Tibial artery (tissue), 4 donors: Measurements from ENCODE around the gene MRFAP1.

Source experiments
- DNase-seq, 2 donors: peaks; one replicate each; pipeline ENCODE4 v3.0.0-alpha.2; 2019
- H3K27ac ChIP-seq, 2 donors: fragments of 200-600 bp; sonication (generic) in 1 of 2; 1 replicate in 1 of 2; 2 replicates in 1 of 2; pipeline ENCODE4 v1.5.1; 2018 to 2019; ENCODE audit warnings: mild to moderate bottlenecking in 1 of 2
- H3K27me3 ChIP-seq, 2 donors: fragments of 200-600 bp; sonication (generic) in 1 of 2; one replicate each; pipeline versions ENCODE4 v1.5.1 to v1.6.0; 2016 to 2019
- H3K36me3 ChIP-seq, 3 donors: fragments of 200-600 bp; sonication (generic) in 2 of 3; one replicate each; pipeline ENCODE4 v1.5.1; 2016 to 2019; ENCODE audit warnings: mild to moderate bottlenecking in 2 of 3
- H3K4me1 ChIP-seq, 4 donors: fragments of 200-600 bp; sonication (generic) in 2 of 4; 1 replicate in 3 of 4; 2 replicates in 1 of 4; pipeline ENCODE4 v1.5.1; 2016 to 2019
- H3K4me3 ChIP-seq, 2 donors: fragments of 200-600 bp; sonication (generic) in 1 of 2; 1 replicate in 1 of 2; 2 replicates in 1 of 2; pipeline ENCODE4 v1.5.1; 2018 to 2019; ENCODE audit warnings: mild to moderate bottlenecking in 2 of 2
- H3K9me3 ChIP-seq, 3 donors: fragments of 200-600 bp; sonication (generic) in 1 of 3; one replicate each; pipeline ENCODE4 v1.5.1; 2016 to 2019
- intact Hi-C: fragments of 100-400 bp; cut with DNase I; formaldehyde crosslinking; loops from one replicate; pipeline ENCODE4 v1.15.0; 2023; ENCODE audit warnings: low total_unique reads
- TF ChIP-seq, protein P1 (sequence below), 2 experiments: fragments of 200-600 bp in 1 of 2; fragments of 450-650 bp in 1 of 2; IDR thresholded peaks; one replicate each; pipeline ENCODE4 v1.5.1; 2017 to 2019; ENCODE audit warnings: antibody characterized with exemption in 2 of 2, mild to moderate bottlenecking in 1 of 2, moderate library complexity in 1 of 2

The MRFAP1 gene

DNA sequence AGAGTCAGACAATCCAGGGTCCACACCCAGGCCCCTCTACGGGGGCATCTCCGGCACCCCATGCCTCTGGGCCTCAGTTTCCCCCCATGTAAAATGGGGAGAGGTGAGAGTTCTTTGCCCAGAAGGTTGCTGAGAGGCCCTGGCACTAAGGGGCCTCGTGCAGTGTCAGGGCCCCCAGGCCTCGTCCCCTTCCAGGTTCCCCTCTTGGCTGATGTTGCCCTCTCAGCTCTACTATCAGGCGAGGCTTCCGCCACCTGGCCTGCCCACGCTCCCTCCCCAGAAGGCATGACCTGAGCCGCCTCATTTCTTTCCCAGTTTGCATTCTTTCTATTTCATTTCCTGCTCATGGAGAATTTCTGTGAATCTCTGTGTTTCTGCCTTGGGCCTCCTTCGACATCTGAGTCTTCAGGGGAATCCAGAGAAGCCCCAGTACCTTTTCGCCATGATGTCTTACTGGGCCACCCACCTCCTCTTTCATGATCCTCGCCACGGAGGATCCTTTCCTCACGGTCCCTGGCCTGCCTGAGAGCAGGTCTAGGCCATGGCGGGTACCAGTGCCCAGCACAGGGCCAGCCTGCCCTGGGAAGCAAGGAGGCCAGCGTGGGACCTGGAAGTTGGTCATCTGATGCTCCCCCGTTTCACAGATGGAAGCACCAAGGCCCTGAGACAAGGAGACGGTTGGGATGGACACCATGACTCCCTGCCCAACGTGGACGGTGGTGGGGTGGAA lies 21.9 kb upstream of the MRFAP1 start:
- peaks cover 48 to 84% (median 68%) of the 10 kb centered on the region in 3 donors for H3K36me3 ChIP-seq

DNA sequence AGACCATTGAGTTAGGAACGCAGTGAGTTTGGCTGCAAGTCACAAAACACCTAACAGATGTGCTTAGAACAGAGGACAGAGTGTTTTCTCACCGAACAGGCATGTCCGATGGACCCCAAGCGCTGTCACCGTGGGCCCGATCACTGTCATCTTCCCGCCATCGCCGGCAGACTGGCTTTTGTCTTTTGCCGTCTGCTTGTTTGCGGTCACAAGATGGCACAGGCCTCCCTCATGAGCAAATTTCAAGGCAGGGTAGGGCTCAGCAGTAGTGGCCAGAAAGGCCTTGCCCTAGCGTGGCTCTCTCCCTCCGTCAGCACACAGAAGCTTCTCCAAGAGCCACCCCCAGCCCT lies 21.4 kb upstream of the MRFAP1 start:
- intact Hi-C loops, result no loop called here
- H3K4me1 ChIP-seq, result no peaks in the 10 kb centered on the region
- H3K36me3 ChIP-seq, result peaks cover 45 to 79% (median 66%) of the 10 kb centered on the region in 3 donors
- H3K27me3 ChIP-seq, result no peaks in the 10 kb centered on the region
- H3K9me3 ChIP-seq, result no peaks in the 10 kb centered on the region
- no peak for DNase-seq
- TF ChIP-seq, protein P1, sequence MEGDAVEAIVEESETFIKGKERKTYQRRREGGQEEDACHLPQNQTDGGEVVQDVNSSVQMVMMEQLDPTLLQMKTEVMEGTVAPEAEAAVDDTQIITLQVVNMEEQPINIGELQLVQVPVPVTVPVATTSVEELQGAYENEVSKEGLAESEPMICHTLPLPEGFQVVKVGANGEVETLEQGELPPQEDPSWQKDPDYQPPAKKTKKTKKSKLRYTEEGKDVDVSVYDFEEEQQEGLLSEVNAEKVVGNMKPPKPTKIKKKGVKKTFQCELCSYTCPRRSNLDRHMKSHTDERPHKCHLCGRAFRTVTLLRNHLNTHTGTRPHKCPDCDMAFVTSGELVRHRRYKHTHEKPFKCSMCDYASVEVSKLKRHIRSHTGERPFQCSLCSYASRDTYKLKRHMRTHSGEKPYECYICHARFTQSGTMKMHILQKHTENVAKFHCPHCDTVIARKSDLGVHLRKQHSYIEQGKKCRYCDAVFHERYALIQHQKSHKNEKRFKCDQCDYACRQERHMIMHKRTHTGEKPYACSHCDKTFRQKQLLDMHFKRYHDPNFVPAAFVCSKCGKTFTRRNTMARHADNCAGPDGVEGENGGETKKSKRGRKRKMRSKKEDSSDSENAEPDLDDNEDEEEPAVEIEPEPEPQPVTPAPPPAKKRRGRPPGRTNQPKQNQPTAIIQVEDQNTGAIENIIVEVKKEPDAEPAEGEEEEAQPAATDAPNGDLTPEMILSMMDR (IDR thresholded peaks at IDR 0.05), result no peak
- no peak overlapping the region for H3K4me3 ChIP-seq
- no peak overlapping the region for H3K27ac ChIP-seq

More for the DNA sequence above, 21.9 kb upstream of the MRFAP1 start:
- TF ChIP-seq, protein P1 (IDR thresholded peaks at IDR 0.05), result no peak
- H3K9me3 ChIP-seq, result no peaks in the 10 kb centered on the region
- intact Hi-C loops, result no loop called here
- H3K27ac ChIP-seq, result no peak overlapping the region
- DNase-seq, result no peak
- H3K4me1 ChIP-seq, result no peaks in the 10 kb centered on the region
- H3K4me3 ChIP-seq, result no peak overlapping the region
- H3K27me3 ChIP-seq, result no peaks in the 10 kb centered on the region

DNA sequence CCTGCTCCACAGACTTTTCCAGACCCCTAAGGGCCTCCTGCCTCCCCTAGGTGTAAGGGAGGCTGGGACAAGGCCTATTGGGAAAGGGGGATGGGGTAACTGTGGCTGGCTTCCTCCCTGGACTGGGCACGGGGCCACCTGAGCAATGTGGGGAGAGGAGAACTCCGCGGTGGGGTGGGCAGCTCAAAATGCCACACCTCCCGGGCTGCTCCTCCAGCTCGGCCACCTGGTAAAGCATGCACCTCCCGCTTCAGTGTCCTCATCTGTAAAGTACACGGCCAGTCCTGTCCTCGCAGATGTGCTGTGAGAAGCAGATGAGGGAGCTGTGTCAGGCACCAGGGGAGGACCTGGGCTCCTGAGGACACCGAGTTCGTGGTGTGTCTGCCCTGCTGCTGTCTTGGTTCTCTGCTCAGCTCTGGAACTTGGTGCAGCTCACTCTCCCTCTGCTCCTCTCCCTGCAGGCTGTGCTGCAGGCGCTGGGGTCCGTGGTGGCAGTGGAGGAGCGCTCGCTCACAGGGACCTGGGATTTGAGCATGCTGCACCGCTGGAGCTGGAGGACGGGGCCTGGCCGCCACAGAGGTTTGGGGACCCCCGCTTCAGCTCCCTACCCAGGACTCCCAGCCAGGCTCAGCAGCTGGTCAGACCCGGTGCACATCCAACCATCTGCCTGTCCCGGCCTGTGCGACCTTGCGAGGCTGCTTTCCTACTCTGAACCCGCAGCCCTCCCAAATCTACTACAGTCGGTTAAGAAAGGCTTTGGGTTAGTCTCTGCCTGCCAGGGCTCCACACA lies 20.8 kb upstream of the MRFAP1 start:
- Histone ChIP-seq H3K27ac (no peak overlapping the region), H3K9me3 (no peaks in the 10 kb centered on the region), H3K4me3 (no peak overlapping the region), H3K36me3 (peaks cover 39 to 73% (median 62%) of the 10 kb centered on the region in 3 donors), H3K27me3 (no peaks in the 10 kb centered on the region), H3K4me1 (no peaks in the 10 kb centered on the region)
- TF ChIP-seq, protein P1 (IDR thresholded peaks at IDR 0.05), result no peak
- DNase-seq, result no peak
- intact Hi-C loops, result no loop called here

DNA sequence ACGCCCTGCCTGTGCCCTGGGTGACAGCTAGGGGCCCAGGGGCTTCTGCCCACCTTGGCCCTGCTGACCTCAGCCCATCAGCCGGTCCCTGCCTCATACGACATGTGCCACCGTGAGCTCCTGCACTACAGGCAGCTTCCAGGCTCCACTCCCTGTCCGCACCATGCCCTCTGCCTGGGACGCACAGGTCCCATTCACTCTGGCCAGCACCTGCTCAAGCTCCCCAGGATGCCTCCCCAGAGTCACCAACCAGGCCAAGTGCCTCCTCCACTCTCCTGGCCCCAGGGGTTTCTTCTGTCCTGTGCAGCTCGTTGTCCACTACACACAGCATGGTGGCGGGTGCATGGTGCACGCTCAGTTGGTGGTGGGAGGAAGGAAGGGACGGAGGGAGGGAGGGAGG lies 20.2 kb upstream of the MRFAP1 start:
- Histone ChIP-seq H3K27me3 (no peaks in the 10 kb centered on the region), H3K9me3 (no peaks in the 10 kb centered on the region), H3K36me3 (peaks cover 34 to 67% (median 55%) of the 10 kb centered on the region in 3 donors), H3K27ac (no peak overlapping the region), H3K4me3 (no peak overlapping the region), H3K4me1 (no peaks in the 10 kb centered on the region)
- intact Hi-C loops, result no loop called here
- TF ChIP-seq, protein P1 (IDR thresholded peaks at IDR 0.05), result no peak
- no peak for DNase-seq

DNA sequence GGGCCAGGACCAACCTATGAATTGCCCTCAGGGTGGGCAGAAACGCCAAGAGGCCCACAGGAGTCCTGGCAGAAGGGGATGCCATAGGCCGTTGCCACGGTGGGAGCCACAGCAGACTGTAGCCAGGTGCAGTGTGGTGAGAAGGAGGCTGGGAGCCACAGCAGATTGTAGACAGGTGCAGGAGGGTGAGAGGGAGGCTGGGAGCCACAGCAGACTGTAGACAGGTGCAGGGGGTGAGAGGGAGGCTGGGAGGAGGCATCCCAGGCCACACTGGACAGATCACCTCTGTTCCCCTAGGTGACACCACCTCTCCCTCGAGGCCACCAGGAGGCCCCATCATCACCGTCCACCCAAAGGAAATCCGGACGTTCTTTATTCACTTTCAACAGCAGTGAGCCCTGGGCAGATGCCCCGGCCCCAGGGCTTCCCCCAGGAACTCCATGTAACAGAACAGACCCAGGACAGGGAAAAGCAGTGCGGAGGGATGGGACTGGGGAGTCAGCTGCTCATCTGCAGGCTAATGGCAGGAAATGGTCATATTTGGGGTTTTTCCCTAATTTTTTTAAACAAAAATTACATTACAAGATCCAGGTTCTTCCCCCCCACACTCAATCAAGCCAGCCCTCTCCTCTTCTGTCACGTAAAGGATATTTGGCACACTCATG lies 19.5 kb upstream of the MRFAP1 start:
- no peaks in the 10 kb centered on the region for H3K9me3 ChIP-seq
- intact Hi-C loops, result no loop called here
- TF ChIP-seq, protein P1 (IDR thresholded peaks at IDR 0.05), result no peak

More for the DNA sequence above, 19.5 kb upstream of the MRFAP1 start:
- Histone ChIP-seq H3K4me1 (no peaks in the 10 kb centered on the region), H3K27ac (no peak overlapping the region), H3K4me3 (no peak overlapping the region), H3K27me3 (no peaks in the 10 kb centered on the region), H3K36me3 (peaks cover 27 to 59% (median 48%) of the 10 kb centered on the region in 3 donors)
- no peak for DNase-seq
